Hematopoietic multipotent progenitor cell treated with erythropoietin and hydrocortisone succinate and interleukin-3 and kit ligand, for 15 days (in vitro differentiated cells): ENCODE measurements around the gene SPSB4.
"Not testable (repeated sequence)": the region's sequence is repeated elsewhere in the genome, so short reads cannot be mapped to it uniquely, and the experiment has no call there.

Experiments used
- DNase-seq: peaks from one replicate; pipeline ENCODE4 v3.0.0-alpha.2; 2015; ENCODE audit warnings: low spot score

The SPSB4 gene

GRCh38 chr3:141116721-141117120 is 65.6 kb downstream of the SPSB4 start:
- no peak for DNase-seq

DNA sequence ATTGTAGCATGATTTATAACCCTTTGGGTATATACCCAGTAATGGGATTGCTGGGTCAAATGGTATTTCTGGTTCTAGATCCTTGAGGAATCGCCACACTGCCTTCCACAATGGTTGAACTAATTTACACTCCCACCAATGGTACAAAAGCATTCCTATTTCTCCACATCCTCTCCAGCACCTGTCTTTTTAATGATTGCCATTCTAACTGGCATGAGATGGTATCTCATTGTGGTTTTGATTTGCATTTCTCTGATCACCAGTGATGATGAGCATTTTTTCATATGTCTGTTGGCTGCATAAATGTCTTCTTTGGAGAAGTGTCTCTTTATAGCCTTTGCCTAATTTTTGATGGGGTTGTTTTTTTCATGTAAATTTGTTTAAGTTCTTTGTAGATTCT is 66.8 kb downstream of the SPSB4 start:
- DNase-seq = not testable (repeated sequence)

DNA sequence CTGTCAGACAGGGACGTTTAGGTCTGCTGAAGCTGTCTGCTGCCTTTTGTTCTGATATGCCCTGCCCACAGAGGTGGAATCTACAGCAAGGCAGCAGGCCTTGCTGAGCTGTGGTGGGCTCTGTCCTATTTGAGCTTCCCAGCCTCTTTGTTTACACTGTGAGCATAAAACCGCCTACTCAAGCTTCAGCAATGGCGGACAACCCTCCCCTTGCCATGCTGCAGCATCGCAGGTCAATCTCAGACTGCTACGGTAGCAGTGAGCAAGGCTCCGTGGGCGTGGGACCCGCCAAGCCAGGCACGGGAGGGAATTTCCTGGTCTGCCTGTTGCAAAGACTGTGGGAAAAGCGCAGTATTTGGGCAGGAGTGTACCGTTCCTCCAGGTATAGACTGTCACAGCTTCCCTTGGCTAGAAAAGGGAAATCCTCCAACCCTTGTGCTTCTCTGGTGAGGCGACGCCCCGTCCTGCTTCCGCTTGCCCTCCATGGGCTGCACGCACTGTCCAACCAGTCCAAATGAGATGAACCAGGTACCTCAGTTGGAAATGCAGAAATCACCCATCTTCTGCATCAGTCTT is 71.4 kb downstream of the SPSB4 start:
- no peak for DNase-seq

DNA sequence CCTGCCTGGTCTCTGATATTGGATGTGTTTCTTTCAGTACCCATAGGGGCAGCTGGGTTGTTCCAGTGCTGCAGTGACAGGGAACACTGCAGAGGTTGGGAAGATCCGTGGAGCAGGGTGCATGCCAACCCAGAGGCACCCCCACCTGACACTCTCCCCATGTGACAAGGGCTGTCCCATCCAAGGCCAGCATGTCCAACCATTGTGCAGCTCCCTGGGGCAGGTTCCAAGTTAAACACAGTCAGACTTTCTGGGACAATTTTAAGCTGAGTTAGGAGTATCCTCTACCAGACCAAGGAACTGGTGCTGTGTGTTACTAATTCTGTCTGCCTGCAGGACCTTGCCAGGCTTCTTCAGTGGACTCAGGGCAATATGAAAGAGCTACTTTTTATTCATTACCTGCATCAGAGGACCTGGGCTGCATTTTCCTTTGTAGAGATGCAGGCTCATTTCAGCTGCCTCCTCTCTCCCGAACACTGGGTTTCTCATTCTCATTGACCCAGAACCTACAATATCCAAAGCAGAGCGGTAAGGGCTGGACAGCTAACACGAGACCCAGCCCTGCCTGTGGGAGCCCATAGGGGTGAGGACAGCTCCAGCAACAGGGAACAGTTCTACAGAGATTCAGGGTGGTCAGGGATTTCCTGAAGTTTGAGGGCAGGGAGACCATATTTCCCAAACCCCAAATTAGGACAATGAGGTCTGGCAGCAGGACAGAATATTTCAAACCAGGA is 72.7 kb downstream of the SPSB4 start:
- DNase-seq = no peak

DNA sequence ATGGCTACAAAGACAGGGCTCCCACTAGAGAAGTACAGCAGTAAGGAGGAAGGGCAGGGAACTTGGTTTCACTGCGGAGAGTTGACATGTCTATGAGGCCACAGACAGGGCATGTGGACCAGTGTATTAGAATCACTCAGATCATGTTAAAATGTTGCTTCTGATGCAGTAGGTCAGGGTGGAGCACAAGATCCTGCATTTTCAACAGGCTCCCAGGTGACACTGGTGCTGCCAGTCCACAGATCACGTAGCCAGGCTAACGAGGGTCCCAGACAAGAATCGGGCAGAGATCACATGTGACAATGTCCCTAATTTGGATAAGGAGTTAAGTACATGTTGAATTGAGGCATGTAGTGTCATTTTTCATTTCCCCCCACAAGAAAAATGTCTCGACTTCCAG is 73.6 kb downstream of the SPSB4 start:
- DNase-seq = no peak

GRCh38 chr3:141125351-141125750 is 74.2 kb downstream of the SPSB4 start:
- no peak for DNase-seq

- DNase-seq = no peak
Measured at GRCh38 chr3:141126661-141127343, 75.7 kb downstream of the SPSB4 start.

DNA sequence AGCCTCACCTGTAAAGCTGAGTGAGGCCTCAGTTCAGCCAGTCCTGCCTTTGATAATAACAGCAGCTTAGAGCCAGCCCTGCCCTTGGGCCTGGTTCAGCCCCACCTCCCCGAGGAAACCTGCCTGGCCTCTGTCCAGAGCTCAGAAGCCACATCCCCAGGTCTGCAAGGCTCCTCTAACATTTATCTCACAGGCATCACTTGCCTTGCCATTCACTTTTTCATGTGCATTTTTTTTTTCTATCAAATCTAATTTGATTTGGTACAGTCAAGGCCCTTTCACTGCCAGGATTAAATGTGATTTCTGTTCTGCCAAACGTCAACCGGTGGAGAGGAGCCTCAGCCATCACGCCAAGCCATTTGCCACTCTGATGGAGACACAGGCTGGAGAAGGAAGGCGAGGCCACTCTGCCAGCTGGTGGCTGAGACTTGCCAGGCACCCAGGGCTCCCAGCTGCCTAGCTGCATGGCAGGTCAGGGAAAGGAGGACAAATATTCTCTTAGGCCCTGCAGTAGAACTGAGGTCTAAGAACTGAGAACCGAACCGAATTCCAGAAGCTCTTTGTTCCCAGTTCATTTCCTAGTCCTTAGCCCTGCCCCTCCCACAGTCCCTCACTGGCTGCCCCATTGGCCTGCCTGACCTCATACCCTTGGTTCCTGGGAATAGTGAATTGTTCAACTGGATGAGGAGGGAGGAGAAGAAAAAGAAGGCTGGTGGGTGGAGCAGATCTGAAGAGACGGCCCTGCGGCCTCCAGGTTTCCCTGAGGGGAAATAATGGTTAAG is 76.4 kb downstream of the SPSB4 start:
- no peak for DNase-seq

DNA sequence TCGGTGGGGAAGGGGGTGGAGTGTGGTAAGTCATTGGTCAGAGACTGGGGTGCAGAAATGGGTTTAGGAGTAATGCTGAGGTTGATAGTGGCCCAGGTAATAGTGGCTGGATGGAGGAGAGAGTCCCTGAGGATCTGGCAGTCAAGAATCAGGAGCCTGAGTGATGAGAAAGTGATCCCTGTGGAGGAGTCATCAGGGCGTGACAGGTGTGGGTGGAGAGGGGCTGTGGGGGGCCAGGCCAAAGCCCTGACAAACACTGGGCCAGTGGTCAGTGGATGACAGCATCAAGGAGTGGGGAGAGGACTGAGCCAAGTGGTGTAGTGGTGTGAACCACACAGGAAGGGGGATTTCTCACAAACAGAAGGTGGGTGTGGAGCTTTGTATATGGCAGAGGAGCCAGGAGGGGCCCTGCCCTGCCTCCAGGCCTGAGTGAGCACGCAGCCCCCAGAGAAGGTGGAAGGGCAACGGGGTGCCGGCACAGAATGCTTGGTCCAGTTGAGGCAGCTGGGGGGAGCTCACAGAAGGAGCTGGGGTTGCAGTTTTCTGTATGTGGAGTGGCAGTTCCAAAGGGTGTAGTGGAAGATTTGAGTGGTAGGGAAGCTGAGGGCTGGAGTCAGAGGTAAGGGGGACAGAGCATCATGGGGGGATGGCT is 77.1 kb downstream of the SPSB4 start:
- no peak for DNase-seq

GRCh38 chr3:141129049-141129448 is 77.9 kb downstream of the SPSB4 start:
- no peak for DNase-seq

DNA sequence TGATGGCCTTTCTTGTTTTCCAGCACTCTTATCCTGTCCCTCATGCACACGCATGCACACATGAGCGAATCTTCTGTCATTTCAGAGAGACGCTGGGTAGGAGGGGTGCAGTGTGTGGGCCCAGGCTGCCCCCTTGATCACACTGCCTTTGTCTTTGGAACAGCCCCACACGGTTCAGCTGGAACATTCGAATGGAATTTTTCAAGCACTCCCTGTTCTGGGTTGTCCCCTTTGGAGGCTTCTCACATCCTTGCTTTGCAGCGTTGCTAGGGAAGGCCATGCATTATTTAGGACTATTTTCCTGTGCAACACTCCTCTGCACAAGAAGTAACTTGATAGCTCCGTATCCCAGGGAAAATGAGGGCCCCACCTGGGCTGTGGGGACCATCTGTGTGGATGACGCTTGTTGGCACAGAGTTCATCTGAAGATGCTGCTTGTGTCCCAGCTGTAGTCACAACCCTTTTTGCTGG is 78.4 kb downstream of the SPSB4 start:
- no peak for DNase-seq

- DNase-seq = no peak
Measured at GRCh38 chr3:141143517-141143916, 92.4 kb downstream of the SPSB4 start.

DNA sequence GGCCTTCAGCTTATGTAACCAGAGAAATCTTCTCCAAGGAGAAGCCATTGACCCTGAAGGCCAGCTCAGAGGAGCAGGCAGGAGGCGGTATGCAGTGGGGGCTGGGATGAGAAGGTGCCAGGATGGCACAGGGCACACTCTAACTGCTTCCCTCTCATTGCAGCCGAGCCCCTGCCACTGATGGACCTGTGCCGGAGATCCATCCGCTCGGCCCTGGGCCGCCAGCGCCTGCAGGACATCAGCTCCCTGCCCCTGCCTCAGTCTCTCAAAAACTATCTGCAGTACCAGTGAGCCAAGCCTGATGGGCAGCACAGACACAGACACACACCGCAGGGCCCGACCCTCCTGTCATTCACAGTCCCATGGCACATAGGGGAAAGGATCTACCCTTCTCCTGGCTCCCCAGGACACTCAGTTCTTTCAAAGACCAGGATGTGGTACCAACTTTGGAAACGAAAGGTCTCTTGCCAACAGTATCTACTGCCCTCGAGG is 95.9 kb downstream of the SPSB4 start:
- DNase-seq = no peak

DNA sequence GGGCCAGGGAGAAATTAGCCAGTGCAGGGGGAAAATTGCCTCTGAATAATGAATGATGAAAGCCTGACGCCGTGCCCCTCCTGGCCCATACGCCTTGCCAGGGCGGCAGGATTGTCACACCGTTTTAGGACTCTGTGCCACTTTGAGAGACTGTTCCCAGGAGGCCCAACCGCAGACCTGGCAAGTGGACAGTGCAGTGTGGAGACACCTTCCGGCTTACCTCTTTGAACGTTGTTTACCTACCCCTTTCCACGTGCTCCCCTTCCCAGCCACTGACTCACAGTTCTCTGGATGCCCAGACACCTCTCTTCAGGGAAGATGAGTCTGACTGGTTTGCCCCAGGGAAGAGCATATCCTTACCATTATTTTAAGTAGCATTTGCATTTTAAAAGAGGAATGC is 96.5 kb downstream of the SPSB4 start:
- no peak for DNase-seq

GRCh38 chr3:141148169-141148568 is 97.0 kb downstream of the SPSB4 start:
- no peak for DNase-seq

GRCh38 chr3:141148770-141149169 is 97.6 kb downstream of the SPSB4 start:
- DNase-seq = no peak

GRCh38 chr3:141150081-141150830 is 99.1 kb downstream of the SPSB4 start:
- DNase-seq = no peak

DNA sequence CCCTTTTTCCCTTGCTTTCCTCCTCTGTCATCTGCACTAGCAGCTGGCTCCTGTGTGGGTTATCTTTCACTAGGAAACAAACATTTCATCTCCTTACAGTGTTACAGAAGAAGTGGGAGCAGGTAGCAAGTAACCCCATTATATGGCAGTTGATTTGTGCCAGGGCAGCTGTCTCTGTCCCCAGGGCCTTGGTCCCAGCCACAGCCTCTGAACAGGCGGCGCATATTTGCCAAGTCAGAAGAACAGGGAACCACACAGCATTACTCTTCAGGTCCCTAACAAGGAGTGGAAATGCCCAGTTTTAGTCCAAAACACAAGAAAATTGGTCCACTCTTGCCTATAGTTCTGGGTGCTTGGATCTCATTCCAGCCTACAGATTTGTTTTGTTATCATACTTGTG is 99.8 kb downstream of the SPSB4 start:
- no peak for DNase-seq

DNA sequence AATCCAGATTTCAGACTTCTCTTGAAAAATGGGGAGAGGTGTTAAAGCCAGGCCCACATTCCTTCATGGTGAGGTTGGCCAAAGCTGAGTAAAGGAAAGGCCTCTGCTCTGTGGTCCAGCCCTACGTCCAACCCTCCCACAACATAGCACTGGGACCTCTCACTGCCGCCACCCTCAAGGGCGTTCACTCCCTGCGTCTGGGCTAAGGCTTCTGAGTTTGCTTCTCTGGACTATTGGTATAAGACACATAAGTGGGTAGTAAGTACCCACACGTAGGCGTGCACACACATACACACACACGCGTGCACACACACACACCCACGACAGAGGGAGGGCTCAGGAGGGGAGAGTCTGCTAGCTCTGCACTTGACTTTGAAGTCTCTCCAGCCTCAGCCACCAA is 100.3 kb downstream of the SPSB4 start:
- no peak for DNase-seq

GRCh38 chr3:141152130-141152529 is 101.0 kb downstream of the SPSB4 start:
- no peak for DNase-seq
